ENCODE results near the gene COCH. TPM values are rescaled to one million over a fixed set of nuclear protein-coding genes. Genes with fewer than 3 reads are reported as not detected.

The COCH gene
- total RNA-seq, 1 donor from 2014 or later = 0.60 TPM

DNA sequence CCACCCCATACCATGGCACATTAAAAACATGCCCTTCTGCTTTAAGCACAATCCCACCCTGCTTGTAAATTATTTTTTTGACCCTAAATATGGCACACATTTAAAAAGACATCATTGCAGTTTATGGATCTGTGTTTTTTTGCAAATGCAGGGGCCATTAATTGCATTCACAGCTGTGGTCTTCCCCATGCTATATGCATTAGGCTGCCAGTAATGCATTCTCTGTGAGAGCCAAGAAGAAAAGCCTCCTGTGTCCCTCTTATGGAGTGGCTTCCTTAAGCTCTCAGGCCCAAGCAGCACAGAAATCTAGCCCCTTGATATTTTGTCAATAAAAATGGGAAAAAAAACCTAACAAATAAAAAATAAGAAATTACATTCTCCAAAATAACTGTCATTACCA lies 20.4 kb upstream of the COCH start:
- Histone ChIP-seq H3K36me3 (no peaks in the 10 kb centered on the region), H3K27ac (replicated peaks) (no peak overlapping the region), H3K4me3 (no peak overlapping the region), H3K27me3 (ENCODE audit: low read depth) (peaks cover 28% of the 10 kb centered on the region), H3K4me1 (no peaks in the 10 kb centered on the region), H3K9me3 (replicated peaks) (no peaks in the 10 kb centered on the region)
- TF ChIP-seq, protein P1, sequence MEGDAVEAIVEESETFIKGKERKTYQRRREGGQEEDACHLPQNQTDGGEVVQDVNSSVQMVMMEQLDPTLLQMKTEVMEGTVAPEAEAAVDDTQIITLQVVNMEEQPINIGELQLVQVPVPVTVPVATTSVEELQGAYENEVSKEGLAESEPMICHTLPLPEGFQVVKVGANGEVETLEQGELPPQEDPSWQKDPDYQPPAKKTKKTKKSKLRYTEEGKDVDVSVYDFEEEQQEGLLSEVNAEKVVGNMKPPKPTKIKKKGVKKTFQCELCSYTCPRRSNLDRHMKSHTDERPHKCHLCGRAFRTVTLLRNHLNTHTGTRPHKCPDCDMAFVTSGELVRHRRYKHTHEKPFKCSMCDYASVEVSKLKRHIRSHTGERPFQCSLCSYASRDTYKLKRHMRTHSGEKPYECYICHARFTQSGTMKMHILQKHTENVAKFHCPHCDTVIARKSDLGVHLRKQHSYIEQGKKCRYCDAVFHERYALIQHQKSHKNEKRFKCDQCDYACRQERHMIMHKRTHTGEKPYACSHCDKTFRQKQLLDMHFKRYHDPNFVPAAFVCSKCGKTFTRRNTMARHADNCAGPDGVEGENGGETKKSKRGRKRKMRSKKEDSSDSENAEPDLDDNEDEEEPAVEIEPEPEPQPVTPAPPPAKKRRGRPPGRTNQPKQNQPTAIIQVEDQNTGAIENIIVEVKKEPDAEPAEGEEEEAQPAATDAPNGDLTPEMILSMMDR (IDR thresholded peaks at IDR 0.05; ENCODE audit: borderline replicate concordance) = no peak
- intact Hi-C loops (cut with micrococcal nuclease) = no loop called here
- no peak for DNase-seq

DNA sequence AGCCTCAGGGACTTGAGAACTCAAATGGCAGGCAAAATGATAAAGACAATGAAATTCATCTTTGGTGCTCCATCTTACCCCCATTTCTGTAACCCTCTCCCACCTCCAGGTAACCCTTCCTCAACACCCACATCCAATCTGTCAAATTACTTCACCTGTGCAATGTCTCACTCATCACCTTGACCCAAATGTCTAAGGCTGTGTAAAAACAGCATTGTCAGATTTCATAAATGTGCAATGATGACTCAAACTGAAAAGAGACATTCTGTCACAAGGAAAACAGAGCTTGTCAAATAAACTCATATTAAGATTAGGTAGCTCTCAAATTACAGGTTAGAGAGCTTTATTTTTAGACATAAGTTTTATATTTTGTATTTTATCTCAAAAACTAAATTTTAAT lies 19.9 kb upstream of the COCH start:
- Histone ChIP-seq H3K9me3 (replicated peaks) (no peaks in the 10 kb centered on the region), H3K4me3 (no peak overlapping the region), H3K27ac (replicated peaks) (no peak overlapping the region), H3K4me1 (no peaks in the 10 kb centered on the region), H3K36me3 (no peaks in the 10 kb centered on the region), H3K27me3 (ENCODE audit: low read depth) (peaks cover 22% of the 10 kb centered on the region)
- DNase-seq = no peak
- intact Hi-C loops (cut with micrococcal nuclease) = no loop called here
- TF ChIP-seq, protein P1 (IDR thresholded peaks at IDR 0.05; ENCODE audit: borderline replicate concordance) = no peak

DNA sequence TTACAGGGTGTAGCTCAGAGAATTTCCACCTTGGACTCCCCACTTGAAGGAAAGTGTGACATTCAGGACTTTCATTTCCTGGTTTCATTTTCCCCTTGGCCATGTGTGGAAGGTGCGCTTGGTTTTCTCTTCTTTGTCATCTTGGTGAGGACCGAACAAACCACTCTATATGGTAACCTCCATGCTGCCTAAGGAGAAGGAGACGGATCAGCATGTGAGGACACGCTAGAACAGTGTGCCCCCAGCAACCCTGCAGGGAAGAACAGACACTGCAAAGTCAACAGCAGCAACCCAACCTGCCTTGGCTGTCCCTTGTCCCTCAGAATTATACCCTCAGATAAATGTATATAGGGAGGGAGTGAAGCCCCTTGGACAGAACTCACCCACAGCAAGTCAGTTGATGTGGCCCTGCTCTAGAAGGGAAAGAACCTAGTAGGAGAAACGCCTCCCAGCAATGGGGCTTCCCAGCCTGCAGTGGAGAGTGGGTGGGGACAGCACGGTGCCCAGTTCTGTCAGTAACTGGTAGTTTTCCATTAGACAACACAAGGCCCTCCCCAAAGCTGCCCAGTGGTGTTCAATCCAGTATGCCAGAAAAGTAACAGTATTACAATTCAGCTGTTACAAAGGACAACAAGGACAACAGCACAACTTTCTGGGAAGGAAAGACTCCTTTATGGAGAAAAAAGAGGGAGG lies 18.9 kb upstream of the COCH start:
- TF ChIP-seq, protein P1 (IDR thresholded peaks at IDR 0.05; ENCODE audit: borderline replicate concordance) = no peak
- Histone ChIP-seq H3K27ac (replicated peaks) (no peak overlapping the region), H3K9me3 (replicated peaks) (no peaks in the 10 kb centered on the region), H3K27me3 (ENCODE audit: low read depth) (peaks cover 23% of the 10 kb centered on the region), H3K4me3 (no peak overlapping the region), H3K4me1 (no peaks in the 10 kb centered on the region), H3K36me3 (no peaks in the 10 kb centered on the region)
- intact Hi-C loops (cut with micrococcal nuclease) = no loop called here
- no peak for DNase-seq

DNA sequence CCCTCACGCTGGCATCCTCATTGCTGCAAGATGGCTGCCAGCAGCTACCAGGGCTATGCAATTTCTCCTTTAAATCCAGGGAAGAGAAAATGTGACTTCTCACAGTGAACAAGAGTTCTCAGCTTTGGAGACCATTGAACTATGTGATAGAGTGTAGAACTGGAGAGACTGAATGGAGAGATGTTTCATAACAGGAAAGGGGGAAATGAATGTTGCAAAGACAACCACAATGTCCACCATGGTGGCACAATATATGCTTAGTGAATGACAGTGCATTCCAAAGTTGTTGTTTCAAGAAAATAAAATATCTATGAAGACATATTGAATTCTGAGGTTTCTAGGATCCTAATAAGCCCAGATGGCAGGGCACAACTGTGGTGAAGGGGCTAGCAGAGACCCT lies 13.2 kb upstream of the COCH start:
- Histone ChIP-seq H3K36me3 (no peaks in the 10 kb centered on the region), H3K4me3 (no peak overlapping the region), H3K27me3 (ENCODE audit: low read depth) (peaks cover 21% of the 10 kb centered on the region), H3K4me1 (no peaks in the 10 kb centered on the region), H3K27ac (replicated peaks) (no peak overlapping the region), H3K9me3 (replicated peaks) (no peaks in the 10 kb centered on the region)
- TF ChIP-seq, protein P1 (IDR thresholded peaks at IDR 0.05; ENCODE audit: borderline replicate concordance) = no peak
- intact Hi-C loops (cut with micrococcal nuclease) = no loop called here
- no peak for DNase-seq

DNA sequence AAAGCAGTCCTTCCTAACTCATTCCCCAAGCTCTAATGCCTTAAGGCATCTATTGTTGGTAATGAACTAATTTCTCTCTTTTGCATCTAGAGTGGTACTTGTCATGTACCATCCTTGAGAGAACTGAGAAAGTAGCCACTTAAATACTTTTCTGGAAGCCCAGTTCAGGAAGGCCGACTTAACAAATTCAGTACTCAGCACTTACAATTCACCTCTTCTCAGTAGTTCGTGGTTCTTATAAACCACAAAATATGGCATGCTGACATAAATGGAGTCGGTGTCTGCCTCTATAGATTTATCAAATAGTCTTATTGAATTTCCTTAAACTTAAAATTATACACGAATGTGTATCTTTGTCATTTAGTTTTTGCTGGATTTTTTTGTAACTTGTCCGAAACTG lies 9.4 kb upstream of the COCH start:
- Histone ChIP-seq H3K27me3 (ENCODE audit: low read depth) (peaks cover 26% of the 10 kb centered on the region), H3K36me3 (no peaks in the 10 kb centered on the region), H3K4me1 (no peaks in the 10 kb centered on the region), H3K27ac (replicated peaks) (no peak overlapping the region), H3K9me3 (replicated peaks) (no peaks in the 10 kb centered on the region), H3K4me3 (no peak overlapping the region)
- intact Hi-C loops (cut with micrococcal nuclease) = no loop called here
- TF ChIP-seq, protein P1 (IDR thresholded peaks at IDR 0.05; ENCODE audit: borderline replicate concordance) = no peak
- DNase-seq = no peak
